HG03066 (cell line): Measurements from ENCODE around the gene NEDD4L.

Source experiments
- ATAC-seq: cut with Tn5 transposase; IDR thresholded peaks from one replicate; pipeline ENCODE4 v1.9.1; 2021; ENCODE audit warnings: low read depth; ENCODE audit not compliant: unreplicated experiment

The NEDD4L gene

GRCh38 chr18:58386780-58387179, 342.8 kb downstream of the NEDD4L start:
- ATAC-seq, result no peak

- no peak for ATAC-seq
Measured at GRCh38 chr18:58387716-58388115, 343.7 kb downstream of the NEDD4L start.

GRCh38 chr18:58388736-58389135, 344.7 kb downstream of the NEDD4L start:
- no peak for ATAC-seq

- no peak for ATAC-seq
Measured at GRCh38 chr18:58389745-58390144, 345.7 kb downstream of the NEDD4L start.

GRCh38 chr18:58390399-58390798, 346.4 kb downstream of the NEDD4L start:
- no peak for ATAC-seq

- ATAC-seq, result no peak
Measured at GRCh38 chr18:58391231-58391825, 347.3 kb downstream of the NEDD4L start.

GRCh38 chr18:58391932-58392323, 347.9 kb downstream of the NEDD4L start:
- no peak for ATAC-seq

- no peak for ATAC-seq
Measured at GRCh38 chr18:58392324-58393000, 348.4 kb downstream of the NEDD4L start.

GRCh38 chr18:58393295-58393694, 349.3 kb downstream of the NEDD4L start:
- ATAC-seq, result no peak

- no peak for ATAC-seq
Measured at GRCh38 chr18:58394046-58394445, 350.0 kb downstream of the NEDD4L start.

GRCh38 chr18:58394602-58395425, 350.8 kb downstream of the NEDD4L start:
- ATAC-seq, result no peak

- no peak for ATAC-seq
Measured at GRCh38 chr18:58396144-58396543, 352.1 kb downstream of the NEDD4L start.

- no peak for ATAC-seq
Measured at GRCh38 chr18:58396966-58397365, 352.9 kb downstream of the NEDD4L start.

- ATAC-seq, result no peak
Measured at GRCh38 chr18:58397385-58398132, 353.5 kb downstream of the NEDD4L start.

GRCh38 chr18:58398648-58399398, 354.8 kb downstream of the NEDD4L start:
- no peak for ATAC-seq

GRCh38 chr18:58400331-58400870, 356.4 kb downstream of the NEDD4L start:
- no peak for ATAC-seq

GRCh38 chr18:58401191-58401590, 357.2 kb downstream of the NEDD4L start:
- ATAC-seq, result no peak

- ATAC-seq, result no peak
Measured at GRCh38 chr18:58402247-58402646, 358.2 kb downstream of the NEDD4L start.

- no peak for ATAC-seq
Measured at GRCh38 chr18:58402951-58403702, 359.1 kb downstream of the NEDD4L start.
